Activated naive CD8-positive, alpha-beta T cell treated with anti-CD3 and anti-CD28 coated beads, Interleukin-2, amount 50 U/mL, for 16 hours (primary cell): ENCODE measurements around the gene GLRX5.
"Not testable (repeated sequence)": the region's sequence is repeated elsewhere in the genome, so short reads cannot be mapped to it uniquely, and the experiment has no call there.

Experiments
- DNase-seq: peaks from one replicate; pipeline ENCODE4 v3.0.0-alpha.2; 2020; ENCODE audit warnings: low read depth, low spot score

GLRX5 gene

GRCh38 chr14:95498622-95499353 is 36.1 kb upstream of the GLRX5 start:
- DNase-seq = no peak

DNA sequence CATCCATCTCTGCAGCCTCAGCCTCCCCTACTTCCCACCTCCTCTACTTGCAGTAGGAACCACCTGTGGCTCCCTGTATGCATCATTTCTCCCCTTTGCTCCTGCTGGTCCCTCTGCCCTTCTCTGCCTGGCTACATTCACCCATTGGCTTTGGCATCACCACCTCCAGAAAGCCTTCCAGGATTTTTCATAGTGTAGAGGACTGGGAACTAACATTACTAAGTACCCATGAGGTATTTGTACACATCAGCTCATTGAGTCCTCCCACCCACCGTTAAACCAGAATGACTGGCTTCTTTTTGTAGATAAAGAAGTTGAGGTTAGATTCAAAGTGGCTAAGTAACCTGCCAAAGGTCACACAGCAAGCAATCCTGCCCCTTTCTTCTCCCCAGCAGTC is 35.5 kb upstream of the GLRX5 start:
- DNase-seq = no peak

DNA sequence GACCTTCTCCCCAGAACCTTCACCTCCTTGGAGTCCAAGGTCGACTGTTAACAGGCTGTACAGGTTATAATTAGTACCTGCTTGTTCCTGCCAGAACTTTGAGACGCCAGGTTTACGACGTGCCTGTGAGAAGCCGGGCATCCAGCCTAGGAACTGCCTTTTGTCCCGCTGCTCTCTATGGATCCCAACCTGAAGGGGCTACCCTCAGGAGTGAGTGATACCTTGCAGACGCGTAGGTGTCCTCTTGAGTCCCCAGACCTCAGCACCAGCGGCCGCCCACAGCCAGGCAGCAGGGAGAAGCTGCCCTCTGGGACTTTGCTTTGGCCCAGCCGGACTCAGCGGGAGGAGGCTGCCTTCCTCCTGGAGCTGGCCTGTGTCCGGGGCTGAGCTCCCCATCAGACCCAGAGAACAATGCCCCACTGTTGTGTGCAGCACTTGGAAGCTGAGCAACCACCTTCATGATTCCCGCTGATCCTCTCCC is 34.6 kb upstream of the GLRX5 start:
- no peak for DNase-seq

DNA sequence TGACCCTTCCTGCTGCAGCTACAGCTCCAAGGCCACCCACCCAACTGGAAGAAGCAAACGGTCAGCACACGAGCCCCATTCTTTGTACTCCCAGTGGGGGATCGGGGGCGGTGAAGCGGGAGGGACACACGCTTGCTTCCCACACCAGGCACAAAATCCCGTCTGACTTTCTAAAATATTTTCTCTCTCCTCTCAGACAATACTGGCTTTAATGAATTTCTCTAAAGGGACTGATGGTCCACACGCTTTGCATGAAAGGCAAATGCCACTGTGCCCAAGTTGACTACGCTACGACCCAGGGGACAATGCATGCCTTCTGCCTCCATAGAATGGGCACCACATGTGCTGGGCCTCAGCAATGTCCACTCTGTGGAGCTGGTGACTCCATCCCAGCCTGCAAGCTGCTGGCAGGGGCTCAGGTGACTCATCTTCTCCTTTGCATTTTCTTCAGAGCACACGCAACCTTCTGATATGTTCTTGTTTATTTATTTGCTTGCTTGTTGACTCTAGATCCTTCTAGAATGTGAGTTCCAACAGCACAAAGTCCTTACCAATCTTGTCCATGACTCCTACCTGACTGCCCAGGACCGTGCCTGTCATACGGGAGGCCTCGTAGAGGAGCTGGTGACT is 34.0 kb upstream of the GLRX5 start:
- no peak for DNase-seq

GRCh38 chr14:95502381-95502950 is 32.4 kb upstream of the GLRX5 start:
- DNase-seq = no peak

GRCh38 chr14:95503365-95504134 is 31.3 kb upstream of the GLRX5 start:
- DNase-seq = no peak

- DNase-seq = no peak
Observed at GRCh38 chr14:95504135-95505029, 30.5 kb upstream of the GLRX5 start.

DNA sequence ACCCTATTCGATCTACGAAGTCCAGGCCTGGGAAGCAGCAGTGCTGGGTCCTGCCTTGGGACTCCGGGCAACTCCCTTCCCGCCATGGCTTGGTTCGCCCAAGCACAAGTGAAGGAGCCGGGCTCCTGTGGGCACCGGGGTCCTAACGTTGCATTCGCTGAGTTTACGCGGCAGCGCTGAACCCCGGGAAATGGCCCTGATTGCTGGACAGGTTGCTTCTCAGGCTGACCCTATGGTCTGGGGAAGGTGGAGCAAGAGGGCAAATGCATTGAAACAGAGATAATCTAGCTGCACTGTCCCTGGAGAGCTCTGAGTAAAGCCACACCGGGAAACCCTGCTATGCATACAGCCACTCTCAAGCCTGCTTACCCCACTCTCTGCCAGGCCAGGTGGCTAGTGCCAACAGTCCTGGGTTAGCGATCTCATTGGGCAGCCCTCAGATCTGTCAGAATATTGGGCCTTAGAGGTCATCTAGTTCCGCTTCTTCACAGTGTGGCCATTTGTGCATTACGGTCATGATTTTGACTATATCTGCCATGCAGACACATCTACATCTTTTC is 29.7 kb upstream of the GLRX5 start:
- no peak for DNase-seq

DNA sequence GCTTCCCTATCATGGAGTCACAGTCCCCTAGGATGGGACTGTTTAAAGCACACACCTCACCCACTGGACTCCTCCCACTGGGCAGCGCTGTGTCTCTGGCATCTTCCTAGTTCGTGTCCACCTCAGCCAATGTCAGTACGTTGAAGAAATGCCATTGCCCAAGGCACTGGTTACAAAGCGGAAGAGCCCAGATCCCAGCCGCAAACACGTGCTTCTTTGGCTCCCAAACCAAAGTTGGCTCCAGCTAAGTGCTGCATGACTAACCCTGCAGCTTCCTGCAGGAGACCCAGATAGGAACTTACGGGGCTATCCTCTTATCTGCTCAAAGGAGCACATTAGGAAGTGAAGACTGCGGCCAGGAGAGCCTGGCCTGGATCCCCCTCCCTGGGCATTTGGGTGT is 27.7 kb upstream of the GLRX5 start:
- DNase-seq = no peak

- no peak for DNase-seq
Observed at GRCh38 chr14:95507701-95508103, 27.1 kb upstream of the GLRX5 start.

DNA sequence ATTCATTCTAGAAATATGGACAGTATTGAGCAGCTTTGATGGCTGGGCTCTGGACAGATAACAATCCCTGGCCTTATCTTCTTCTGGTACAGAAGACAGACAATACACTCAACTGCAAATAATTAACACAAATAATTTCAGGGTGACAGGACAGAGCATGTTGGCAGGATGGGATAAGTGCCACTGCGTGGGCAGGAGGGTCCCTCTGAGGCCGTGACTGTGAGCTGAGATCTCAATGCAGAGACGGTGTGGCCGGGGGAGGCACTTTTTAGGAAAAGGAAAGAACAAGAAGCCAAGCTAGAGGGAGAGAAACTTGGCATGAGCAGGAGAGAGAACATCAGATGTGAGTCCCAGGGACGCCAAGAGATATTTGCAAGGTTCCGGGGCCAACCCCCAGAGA is 26.5 kb upstream of the GLRX5 start:
- no peak for DNase-seq

GRCh38 chr14:95509495-95509894 is 25.4 kb upstream of the GLRX5 start:
- no peak for DNase-seq

DNA sequence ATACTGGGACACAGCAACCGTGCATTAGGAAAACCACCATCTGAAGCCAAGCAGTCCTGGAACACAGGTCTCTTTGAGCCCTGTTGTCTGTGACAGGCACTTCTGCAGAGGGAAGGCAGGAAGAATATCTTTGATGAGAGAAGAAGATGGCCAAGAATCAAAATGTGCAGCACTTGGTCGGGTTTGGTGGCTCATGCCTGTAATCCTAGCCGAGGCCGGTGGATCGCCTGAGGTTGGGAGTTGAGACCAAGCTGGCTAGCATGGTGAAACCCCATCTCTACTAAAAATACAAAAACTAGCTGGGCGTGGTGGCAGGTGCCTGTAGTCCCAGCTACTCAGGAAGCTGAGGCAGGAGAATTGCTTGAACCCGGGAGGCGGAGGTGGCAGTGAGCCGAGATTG is 24.5 kb upstream of the GLRX5 start:
- not testable (repeated sequence) for DNase-seq

DNA sequence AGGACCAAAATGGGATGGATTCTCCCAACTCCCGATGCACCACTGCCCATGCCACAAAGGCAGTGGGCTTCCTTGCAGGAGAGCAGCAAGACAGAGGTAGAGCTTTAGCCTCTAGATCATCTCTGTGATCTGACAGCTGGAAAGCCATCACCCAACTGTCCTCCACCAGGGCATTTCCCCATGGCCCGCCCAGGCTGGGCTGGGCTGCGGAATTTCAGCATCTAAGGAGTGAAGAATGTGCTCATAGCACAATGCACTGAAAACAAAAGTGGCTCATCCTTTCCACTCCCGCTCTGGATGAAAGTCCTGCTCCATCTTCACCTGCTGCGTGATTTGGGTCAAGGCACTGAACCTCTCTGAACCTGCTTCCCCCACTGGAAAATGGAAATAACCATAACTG is 24.0 kb upstream of the GLRX5 start:
- no peak for DNase-seq

DNA sequence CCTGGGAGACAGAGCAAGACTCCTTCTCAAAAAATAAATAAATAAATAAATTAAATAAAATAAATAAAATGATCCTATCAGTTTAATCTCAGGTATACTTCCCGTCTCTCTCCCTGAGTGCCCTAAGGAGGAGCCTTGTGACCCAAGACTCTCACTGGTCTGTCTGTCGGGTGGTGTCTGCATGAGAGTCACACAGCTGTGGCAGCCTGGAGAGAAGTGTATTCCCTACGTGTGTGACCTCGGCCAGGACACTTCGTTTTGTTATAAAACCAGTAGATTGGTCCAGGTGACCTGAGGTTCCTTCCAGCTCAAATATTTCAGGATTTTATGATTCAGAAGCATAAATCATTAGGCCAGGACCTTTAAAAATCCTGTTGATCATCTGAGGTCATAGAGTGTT is 23.2 kb upstream of the GLRX5 start:
- DNase-seq = no peak

DNA sequence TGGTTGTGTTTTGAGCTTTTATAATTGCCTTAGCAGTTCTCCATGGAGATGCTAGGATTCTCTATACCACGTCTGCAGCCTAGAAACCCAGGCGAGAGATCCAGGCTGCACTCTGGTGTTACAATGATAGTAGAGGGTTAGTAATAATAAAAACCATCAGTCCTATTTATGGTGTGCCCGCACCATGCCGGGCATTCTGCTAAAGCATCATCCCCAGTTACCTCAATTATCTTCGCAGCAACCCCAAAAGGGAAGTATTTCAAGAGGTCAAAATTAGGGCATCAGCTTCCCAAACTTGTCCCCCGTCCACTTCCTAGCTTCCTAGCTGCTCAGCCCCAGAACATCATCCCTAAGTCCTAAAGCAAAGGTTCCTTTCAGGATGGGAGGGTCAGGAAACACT is 21.6 kb upstream of the GLRX5 start:
- no peak for DNase-seq

DNA sequence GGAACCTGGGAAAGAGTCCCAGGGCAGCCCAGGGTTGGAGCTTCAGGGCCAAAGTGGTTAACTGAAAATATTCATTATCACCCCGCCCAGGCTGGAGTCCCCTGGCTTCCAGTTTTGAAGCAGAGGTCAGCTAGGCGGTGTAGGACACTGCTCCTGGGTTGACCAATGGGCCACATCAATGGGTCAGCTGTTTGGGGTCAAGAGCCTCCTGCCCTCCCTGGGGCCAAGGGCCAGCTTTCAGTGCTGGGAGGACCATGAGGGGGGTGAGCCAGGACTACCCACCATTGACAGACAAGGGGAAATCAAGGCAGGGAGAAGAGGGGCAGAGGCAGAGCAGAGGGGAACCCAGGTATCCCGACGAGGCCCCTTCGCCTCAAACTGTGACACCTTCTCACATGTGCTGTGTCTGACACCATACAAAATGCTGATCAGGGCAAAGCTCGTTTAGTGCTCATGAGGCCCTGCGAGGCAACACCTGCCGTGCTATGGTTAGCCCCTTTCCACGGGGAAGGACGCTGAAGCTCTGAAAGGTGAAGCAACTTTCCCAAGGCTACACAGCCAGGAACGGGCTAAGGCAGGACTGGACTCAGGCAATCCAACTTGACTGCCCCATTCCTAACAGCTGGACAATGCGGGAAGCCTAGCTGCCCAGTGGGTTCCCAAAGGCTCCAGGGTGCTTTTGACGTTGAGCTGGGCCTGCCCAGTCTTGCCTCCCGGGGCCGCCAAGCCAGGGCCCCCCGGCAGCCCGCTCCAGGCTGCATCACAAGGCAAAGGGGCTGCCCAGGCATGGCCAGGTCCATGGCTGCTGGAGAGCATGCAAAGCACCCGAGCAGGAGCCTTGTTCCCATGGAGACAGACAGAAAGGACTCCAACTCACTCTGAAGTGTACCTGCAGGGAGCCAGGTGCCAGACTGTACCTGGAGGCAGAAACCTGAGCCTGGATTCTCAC is 20.4 kb upstream of the GLRX5 start:
- no peak for DNase-seq

- DNase-seq = no peak
Observed at GRCh38 chr14:95515080-95515489, 19.8 kb upstream of the GLRX5 start.

GRCh38 chr14:95515596-95516552 is 19.0 kb upstream of the GLRX5 start:
- peak; percentile 66 for DNase-seq
